Vagina (tissue), 2 donors: Measurements from ENCODE around the gene MYO1E.

ENCODE experiments used
- POLR2A ChIP-seq, 2 donors: fragments of 450-650 bp; IDR thresholded peaks; one replicate each; pipeline ENCODE4 v1.6.1; 2017; ENCODE audit warnings: antibody characterized with exemption in 2 of 2, mild to moderate bottlenecking in 2 of 2, moderate library complexity in 2 of 2
- POLR2AphosphoS5 ChIP-seq, 2 donors: sonication (generic); formaldehyde crosslinking; IDR thresholded peaks; one replicate each; pipeline ENCODE4 v1.9.0; 2017; ENCODE audit warnings: antibody characterized with exemption in 2 of 2, mild to moderate bottlenecking in 2 of 2, low read depth in 1 of 2; ENCODE audit not compliant: insufficient read depth in 1 of 2
- TF ChIP-seq, protein P1 (sequence below), 3 experiments: fragments of 450-650 bp in 2 of 3; fragments of 200-600 bp in 1 of 3; sonication (generic) in 1 of 3; IDR thresholded peaks; one replicate each; pipeline ENCODE4 v1.5.1; 2017 to 2019; ENCODE audit warnings: antibody characterized with exemption in 3 of 3, mild to moderate bottlenecking in 2 of 3, moderate library complexity in 2 of 3

DNA sequence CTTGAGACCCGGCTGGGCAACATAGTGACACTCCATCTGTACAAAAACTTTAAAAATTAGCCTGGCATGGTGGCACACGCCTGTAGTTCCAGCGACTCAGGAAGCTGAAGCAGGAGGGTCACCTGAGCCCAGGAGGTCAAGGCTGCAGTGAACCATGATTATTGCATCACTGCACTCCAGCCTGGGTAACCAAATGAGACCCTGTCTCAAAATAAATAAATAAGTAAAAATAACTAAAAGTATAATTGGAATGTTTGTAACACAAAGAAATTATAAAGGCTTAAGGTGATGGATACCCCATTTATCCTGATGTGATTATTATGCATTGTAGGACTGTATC lies 38.6 kb downstream of the MYO1E start:
- TF ChIP-seq POLR2A (IDR thresholded peaks at IDR 0.05) (no peak), POLR2AphosphoS5 (IDR thresholded peaks at IDR 0.05; ENCODE audit: insufficient read depth in 1 of 2, low read depth in 1 of 2) (no peak)
- TF ChIP-seq, protein P1, sequence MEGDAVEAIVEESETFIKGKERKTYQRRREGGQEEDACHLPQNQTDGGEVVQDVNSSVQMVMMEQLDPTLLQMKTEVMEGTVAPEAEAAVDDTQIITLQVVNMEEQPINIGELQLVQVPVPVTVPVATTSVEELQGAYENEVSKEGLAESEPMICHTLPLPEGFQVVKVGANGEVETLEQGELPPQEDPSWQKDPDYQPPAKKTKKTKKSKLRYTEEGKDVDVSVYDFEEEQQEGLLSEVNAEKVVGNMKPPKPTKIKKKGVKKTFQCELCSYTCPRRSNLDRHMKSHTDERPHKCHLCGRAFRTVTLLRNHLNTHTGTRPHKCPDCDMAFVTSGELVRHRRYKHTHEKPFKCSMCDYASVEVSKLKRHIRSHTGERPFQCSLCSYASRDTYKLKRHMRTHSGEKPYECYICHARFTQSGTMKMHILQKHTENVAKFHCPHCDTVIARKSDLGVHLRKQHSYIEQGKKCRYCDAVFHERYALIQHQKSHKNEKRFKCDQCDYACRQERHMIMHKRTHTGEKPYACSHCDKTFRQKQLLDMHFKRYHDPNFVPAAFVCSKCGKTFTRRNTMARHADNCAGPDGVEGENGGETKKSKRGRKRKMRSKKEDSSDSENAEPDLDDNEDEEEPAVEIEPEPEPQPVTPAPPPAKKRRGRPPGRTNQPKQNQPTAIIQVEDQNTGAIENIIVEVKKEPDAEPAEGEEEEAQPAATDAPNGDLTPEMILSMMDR (IDR thresholded peaks at IDR 0.05), result no peak
